ENCODE measurements around the gene RAB33B.
"Not testable (repeated sequence)": the region's sequence is repeated elsewhere in the genome, so short reads cannot be mapped to it uniquely, and the experiment has no call there.

The RAB33B gene

GRCh38 chr4:139454111-139455045 lies at the start of gene RAB33B:
RAB33B (plus strand) TSS chr4:139454121; CDS start chr4:139454196, 75 bp downstream.
- DNase-seq (ENCODE audit: low spot score), result no peak

GRCh38 chr4:139410312-139410711 lies 43.6 kb upstream of the RAB33B start:
- DNase-seq (ENCODE audit: low spot score), result no peak

GRCh38 chr4:139414671-139415210 lies 39.2 kb upstream of the RAB33B start:
- DNase-seq (ENCODE audit: low spot score), result not testable (repeated sequence)

DNA sequence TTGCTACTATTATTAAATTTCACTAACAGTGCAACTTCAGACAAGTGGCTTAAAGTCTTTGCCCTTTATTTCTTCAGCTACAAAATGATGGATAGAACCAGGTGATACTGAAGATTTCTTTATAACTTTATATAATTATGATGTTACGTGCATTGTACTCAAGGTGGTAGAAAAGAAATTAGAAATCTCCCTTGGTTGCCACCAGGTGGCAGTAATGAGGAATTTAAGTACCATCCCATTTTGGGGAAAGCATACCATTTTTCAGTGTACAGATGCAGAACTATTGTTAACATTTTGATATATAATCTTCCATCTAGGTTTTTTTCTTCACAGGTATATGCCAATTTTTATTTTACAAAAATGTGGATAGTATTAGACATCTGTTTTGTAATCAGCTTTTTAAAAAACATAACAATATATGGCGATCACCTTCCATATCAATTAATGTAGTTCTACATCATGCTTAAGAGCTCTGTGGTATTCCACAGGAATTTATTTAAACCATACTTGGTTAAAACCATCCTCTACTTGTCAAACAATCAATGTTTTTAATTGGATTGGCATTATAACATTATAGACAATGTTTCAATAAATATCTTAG lies 37.7 kb upstream of the RAB33B start:
- peak; percentile 47 for DNase-seq (ENCODE audit: low spot score)

- peak; percentile 1 for DNase-seq (ENCODE audit: low spot score)
Observed at GRCh38 chr4:139419388-139419914, 34.5 kb upstream of the RAB33B start.

DNA sequence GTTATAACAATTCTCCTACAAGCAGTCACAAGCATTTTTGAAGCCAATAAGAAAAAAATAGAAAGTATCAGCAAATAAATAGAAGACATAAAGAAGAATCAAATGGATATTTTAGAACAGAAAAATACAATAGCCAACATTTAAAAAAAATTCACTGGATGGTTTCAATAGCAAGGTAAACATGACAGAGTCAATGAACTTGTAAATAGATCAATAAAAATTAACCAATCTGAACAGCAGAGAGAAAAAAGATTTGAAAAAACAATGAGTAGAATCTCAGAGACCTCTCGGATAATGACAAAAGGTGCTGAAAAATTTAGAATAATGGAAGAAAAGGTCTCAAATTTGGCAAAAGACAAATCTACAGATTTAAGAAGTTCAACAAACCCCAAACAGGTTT lies 33.3 kb upstream of the RAB33B start:
- DNase-seq (ENCODE audit: low spot score), result no peak

DNA sequence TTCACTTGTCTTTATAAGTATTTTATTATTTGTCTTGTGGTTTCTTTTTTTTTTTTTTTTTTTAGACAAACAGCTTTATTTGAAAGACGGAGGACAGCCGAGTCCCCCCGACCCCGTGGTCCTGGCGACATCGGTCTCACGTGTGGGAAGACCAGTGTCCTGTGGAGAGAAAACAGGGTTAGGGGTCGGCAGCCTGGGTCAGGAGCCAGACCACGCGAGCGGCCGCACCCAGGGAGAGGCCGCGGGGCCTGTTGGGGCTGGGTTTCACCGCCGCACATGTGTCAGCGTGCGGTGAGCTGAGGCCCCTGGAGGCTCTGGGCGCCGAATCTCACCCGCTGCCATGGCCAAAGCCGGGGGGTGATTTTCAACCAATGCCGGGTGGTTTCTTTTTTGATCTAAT lies 17.8 kb upstream of the RAB33B start:
- DNase-seq (ENCODE audit: low spot score), result no peak

GRCh38 chr4:139438141-139438540 lies 15.8 kb upstream of the RAB33B start:
- no peak for DNase-seq (ENCODE audit: low spot score)

- DNase-seq (ENCODE audit: low spot score), result no peak
Observed at GRCh38 chr4:139441029-139441428, 12.9 kb upstream of the RAB33B start.

- no peak for DNase-seq (ENCODE audit: low spot score)
Observed at GRCh38 chr4:139443661-139444060, 10.3 kb upstream of the RAB33B start.

GRCh38 chr4:139444881-139445280 lies 9.0 kb upstream of the RAB33B start:
- not testable (repeated sequence) for DNase-seq (ENCODE audit: low spot score)

GRCh38 chr4:139447078-139447477 lies 6.8 kb upstream of the RAB33B start:
- DNase-seq (ENCODE audit: low spot score), result not testable (repeated sequence)

DNA sequence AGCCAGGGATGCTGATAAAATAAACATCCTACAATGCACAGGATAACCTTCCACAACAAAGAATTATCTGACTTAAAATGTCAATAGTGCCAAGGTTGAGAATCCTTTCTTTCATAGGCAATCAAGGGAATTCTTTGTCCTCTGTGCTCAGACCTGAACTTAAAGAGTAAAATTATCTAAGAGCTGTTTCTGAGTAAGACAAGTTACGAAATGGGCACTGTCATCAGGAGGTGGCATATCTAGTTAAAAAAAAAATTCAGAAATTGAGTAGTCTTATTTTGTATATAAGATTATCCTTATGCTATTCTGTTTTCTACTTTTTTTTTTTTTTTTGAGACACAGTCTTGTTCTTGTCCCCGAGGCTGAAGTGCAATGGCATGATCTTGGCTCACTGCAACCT lies 3.3 kb upstream of the RAB33B start:
- DNase-seq (ENCODE audit: low spot score), result no peak

DNA sequence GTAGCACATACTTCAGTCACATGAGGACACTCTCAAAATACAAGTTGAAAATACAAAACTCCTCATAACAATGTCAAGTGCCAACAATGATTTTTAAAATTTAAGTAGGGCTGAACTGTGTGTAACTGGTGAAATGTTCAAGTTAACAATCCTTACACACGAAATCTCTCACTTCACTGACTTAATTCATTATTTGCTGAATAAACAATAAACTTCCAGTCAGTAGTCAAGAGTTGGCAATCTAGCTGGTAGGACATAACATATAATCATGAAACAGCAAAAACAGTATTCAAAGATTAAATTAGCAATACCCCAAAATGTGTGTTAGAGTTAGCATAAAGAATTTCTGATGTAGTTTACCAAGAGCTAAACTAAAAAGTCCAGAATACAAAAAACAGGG lies 1.9 kb upstream of the RAB33B start:
- DNase-seq (ENCODE audit: low spot score), result no peak

DNA sequence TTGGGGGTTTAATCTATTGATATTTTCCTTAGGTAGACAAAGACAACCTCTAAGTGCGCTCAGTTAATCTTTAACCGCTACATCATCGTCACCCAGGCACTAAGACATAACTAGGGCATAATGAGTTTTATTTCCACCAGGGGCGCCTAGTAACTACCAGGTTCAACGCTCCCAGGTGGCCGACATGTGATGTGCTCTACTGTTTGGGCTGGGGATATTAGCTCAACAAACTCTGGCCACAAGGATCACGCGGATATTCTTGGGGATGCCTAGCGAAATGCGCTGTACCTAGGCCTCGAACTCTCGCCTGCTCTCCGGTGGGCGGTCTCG lies 915 bp upstream of the RAB33B start:
- DNase-seq (ENCODE audit: low spot score), result peak; percentile 81

DNA sequence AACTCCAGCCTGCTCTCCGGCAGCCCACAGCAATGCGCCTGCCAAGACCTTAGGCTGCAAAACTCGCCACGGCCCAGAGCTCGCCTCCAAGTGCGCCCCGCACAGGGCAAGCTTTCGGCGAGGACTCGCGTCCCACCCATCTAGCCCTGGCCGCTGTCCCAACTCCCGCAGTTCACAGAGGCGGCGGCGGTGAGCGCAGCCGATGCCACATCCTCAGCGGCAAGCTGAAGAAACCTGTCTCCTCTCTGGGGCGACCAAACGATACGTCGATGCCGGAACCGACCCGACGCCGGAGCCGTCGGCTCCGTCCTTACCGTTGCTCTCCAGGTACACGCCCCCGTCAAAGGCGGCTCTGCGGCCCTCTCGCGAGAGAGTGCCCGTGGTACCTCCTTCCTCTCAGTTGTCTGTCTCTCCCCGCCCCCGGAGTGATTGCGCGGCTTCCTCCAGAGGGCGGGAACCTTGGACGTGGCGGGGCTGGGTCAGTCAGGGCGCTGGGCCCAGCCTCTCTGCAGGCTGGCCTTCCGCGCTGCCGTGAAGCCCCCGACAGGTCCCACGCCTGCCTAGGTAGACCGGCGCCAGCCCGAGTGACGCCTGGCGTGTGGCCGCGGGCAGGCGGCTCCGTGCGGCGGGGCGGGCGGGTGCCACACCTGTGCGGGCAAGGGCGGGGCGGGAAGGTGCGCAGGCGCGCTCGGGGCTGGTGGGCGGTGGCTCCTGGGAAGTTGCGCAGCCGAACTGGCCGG lies 380 bp upstream of the RAB33B start:
- peak; percentile 97 for DNase-seq (ENCODE audit: low spot score)

DNA sequence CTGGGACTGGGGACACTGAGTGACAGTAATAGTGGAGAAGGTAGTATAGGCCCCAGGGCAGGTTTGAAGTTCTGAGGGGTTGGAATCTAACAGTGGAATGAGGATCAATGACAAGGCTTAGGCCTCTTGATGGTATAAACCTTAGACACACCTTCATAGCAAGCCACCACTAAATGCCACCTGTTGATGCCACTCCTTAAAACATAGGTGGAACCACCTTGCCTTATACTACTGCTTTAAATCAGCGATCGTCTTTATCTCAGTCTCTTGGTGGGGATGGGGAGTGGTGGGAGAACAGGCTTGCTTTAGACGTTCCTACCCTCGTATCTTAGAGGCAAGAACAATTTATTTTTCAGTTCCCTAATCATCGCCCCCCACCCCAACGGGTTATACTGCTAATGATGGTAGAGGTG lies 1.2 kb downstream of the RAB33B start:
- DNase-seq (ENCODE audit: low spot score), result no peak

- DNase-seq (ENCODE audit: low spot score), result no peak
Observed at GRCh38 chr4:139457318-139457717, 3.4 kb downstream of the RAB33B start.

- no peak for DNase-seq (ENCODE audit: low spot score)
Observed at GRCh38 chr4:139458543-139458942, 4.6 kb downstream of the RAB33B start.

DNA sequence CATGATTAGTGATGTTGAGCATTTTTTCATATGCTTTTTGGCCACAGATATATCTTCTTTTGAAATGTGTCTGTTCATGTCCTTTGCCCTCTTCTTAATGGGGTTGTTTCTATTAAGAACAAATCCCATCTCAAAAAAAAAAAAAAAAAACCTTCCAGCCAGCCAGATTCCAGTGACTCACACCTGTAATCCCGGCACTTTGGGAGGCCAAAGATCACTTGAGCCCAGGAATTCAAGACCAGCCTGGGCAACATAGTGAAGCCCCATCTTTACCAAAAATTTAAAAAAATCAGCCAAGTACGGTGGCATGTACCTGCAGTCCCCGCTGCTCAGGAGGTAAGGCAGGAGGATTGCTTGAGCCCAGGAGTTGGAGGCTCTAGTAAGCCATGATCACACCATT lies 5.1 kb downstream of the RAB33B start:
- no peak for DNase-seq (ENCODE audit: low spot score)

DNA sequence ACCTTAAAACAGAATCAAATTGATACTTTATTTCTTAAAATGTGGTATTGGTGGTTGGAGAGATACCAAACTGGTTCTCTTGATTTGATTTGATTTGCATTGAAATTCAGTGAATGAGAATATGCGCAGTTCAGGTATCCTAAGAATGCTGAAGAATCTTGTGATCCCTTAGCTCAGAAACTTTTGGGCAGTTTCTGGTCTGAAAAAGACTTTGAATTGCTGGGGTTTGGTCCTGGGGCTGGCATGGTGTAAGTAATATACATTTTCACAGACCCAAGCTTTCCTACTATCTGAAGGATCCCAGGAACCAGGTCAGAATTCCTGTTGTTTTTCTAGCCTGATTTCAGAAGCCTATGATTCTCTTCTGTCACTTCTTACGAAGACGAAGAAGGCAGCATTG lies 6.6 kb downstream of the RAB33B start:
- no peak for DNase-seq (ENCODE audit: low spot score)

DNA sequence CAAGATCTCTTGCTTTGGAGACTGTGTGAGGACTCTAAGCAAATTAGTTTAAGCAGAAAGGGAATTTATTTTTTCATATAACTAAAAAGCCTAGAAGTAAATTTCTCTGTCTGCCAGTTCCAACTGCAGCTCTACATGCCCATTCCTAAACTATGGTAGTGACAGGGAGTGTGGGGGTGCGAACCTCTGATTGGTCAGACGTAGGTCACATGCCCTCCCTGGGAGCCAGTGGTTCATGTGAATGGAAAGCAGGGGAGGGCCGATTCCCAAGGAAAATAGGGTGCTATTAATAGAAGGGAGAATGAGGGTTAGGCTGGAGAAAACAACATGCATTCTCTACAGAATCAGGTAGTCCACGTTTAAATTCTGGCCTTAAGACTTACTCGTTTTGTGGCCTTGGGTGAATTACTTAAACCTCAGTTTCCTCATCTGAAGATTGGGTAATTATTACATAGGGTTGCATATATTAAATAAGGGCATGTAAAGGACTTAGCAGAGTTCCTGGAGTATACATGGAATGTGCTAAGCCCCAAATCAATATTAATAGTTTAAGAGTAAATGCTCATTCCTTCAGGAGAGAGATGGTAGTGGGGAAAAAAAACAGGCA lies 7.2 kb downstream of the RAB33B start:
- no peak for DNase-seq (ENCODE audit: low spot score)
